ENCODE data around the gene ANKRD16. TPM values are rescaled to one million over a fixed set of nuclear protein-coding genes. Genes with fewer than 3 reads are reported as not detected.

Gene ANKRD16
- total RNA-seq: 6.0 and 8.0 TPM in 2 replicates

DNA sequence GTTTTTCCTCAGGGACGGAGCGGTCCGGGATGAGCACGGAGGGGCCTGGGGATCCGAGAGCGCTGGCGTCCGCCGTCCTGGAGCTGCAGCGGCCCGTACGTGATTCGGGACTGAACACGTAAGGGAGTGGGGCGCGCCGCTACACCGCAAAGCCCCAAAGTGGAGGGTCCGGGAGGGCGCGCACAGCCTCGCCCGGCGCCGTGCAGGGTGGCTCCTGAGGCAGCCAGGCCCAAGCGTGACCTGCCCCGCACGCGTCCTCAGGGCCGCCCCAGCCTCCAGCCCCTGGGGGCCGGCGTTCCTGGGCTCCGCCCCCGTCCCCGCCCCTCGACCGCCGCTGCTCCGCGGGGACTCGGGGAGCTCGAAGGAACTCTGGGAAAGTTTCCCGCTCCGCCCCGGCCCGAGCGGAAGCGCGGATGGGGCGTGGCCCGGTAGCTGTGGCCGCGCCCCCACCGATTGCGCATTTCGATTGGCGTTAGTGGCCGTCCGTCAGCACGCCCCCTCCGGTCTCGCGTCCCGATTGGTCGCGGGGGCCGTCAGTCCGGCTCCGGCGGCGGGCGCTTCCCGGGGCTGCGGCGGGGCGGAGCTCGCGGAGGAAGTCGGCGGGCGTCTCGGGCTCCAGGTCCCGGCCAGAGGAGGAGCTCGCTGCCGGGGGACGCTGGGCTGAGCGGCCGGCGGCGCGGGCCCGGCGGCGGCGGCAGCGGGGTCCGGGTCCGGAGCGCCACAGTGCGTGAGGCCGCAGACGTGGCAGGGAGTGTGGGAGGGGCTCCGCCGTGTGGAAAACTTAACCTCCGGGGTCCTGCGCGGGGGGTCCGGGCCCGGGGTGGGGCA is at the start of gene ANKRD16, which contains the start of gene FBH1:
Gene ANKRD16, minus strand, starts transcription at position 270 of the 828 bp plus-strand sequence. CDS start 539 bp downstream, outside the sequence.
Gene FBH1, plus strand, starts transcription at position 620 of the 828 bp plus-strand sequence. Its CDS starts 103 bp downstream, at position 723.

GRCh38 chr10:5813341-5814109 is 76.2 kb downstream of the ANKRD16 start, which contains the start of gene GDI2:
GDI2 (minus strand) TSS chr10:5813434; CDS start chr10:5813258, 176 bp downstream.

Other genes starting within 250 kb of the ANKRD16 start
- gene ASB13, start 223.3 kb downstream of the ANKRD16 start, total RNA-seq: 8.6 and 11.6 TPM in 2 replicates
- 86.1 and 134 TPM in 2 replicates for gene TASOR2, start 205.1 kb downstream of the ANKRD16 start, total RNA-seq
- 425 and 550 TPM in 2 replicates for gene GDI2, start 76.5 kb downstream of the ANKRD16 start, total RNA-seq
- gene FBH1, start 350 bp upstream of the ANKRD16 start, total RNA-seq: 107 and 116 TPM in 2 replicates
- 1.5 and 2.0 TPM in 2 replicates for gene IL15RA, start 87.7 kb upstream of the ANKRD16 start, total RNA-seq
- not detected in 2 replicates for gene IL2RA, start 172.5 kb upstream of the ANKRD16 start, total RNA-seq
- gene RBM17, start 199.1 kb upstream of the ANKRD16 start, total RNA-seq: 37.4 and 47.9 TPM in 2 replicates

Measured in smooth muscle cell of the umbilical artery (primary cell).